AG09319 (cell line): ENCODE results near the gene NFIX.

Experiments
- DNase-seq: peaks from one replicate; pipeline ENCODE4 v3.0.0-alpha.2; 2010; ENCODE audit warnings: low read depth; ENCODE audit errors: extremely low read depth
- CTCF ChIP-seq: IDR thresholded peaks from 2 replicates; pipeline ENCODE4 v1.5.1; 2011; ENCODE audit warnings: low read depth, mild to moderate bottlenecking, inconsistent platforms, low read length, moderate library complexity

The NFIX gene

GRCh38 chr19:13034636-13035035 lies 39.4 kb downstream of the NFIX start:
- DNase-seq = no peak
- no peak for TF ChIP-seq CTCF

- TF ChIP-seq CTCF = no peak
- DNase-seq = no peak
Observed at GRCh38 chr19:13035820-13036365, 40.6 kb downstream of the NFIX start.

GRCh38 chr19:13036366-13036976 lies 41.2 kb downstream of the NFIX start:
- no peak for DNase-seq
- TF ChIP-seq CTCF = no peak; the same call in 1 of the 2 replicates

GRCh38 chr19:13037161-13037560 lies 41.9 kb downstream of the NFIX start:
- TF ChIP-seq CTCF = no peak
- DNase-seq = no peak

- no peak for TF ChIP-seq CTCF
- no peak for DNase-seq
Observed at GRCh38 chr19:13037731-13038130, 42.5 kb downstream of the NFIX start.

- DNase-seq = no peak
Observed at GRCh38 chr19:13038306-13039210, 43.3 kb downstream of the NFIX start.

More at GRCh38 chr19:13038306-13039210, 43.3 kb downstream of the NFIX start:
- TF ChIP-seq CTCF = no peak
